HG02973 (cell line): Measurements from ENCODE around the gene FOXB2.
"Not testable (repeated sequence)": the region's sequence is repeated elsewhere in the genome, so short reads cannot be mapped to it uniquely, and the experiment has no call there.

Source experiments
- ATAC-seq: cut with Tn5 transposase; IDR thresholded peaks from one replicate; pipeline ENCODE4 v1.9.1; 2021; ENCODE audit warnings: moderate library complexity; ENCODE audit not compliant: unreplicated experiment

The FOXB2 gene

GRCh38 chr9:77016121-77016525 lies 3.3 kb upstream of the FOXB2 start:
- no peak for ATAC-seq

- no peak for ATAC-seq
These were observed 2.6 kb upstream of the FOXB2 start for GRCh38 chr9:77016526-77017504.

GRCh38 chr9:77017505-77017894 lies 2.0 kb upstream of the FOXB2 start:
- ATAC-seq, result no peak

- ATAC-seq, result no peak
These were observed 1.1 kb upstream of the FOXB2 start for GRCh38 chr9:77018058-77018968.

- no peak for ATAC-seq
These were observed 553 bp upstream of the FOXB2 start for GRCh38 chr9:77018969-77019235.

GRCh38 chr9:77019926-77020412 lies 514 bp downstream of the FOXB2 start:
- ATAC-seq, result no peak

GRCh38 chr9:77020413-77021290 lies 1.2 kb downstream of the FOXB2 start:
- ATAC-seq, result no peak

- no peak for ATAC-seq
These were observed 1.9 kb downstream of the FOXB2 start for GRCh38 chr9:77021291-77021894.

GRCh38 chr9:77021922-77022782 lies 2.7 kb downstream of the FOXB2 start:
- no peak for ATAC-seq

- no peak for ATAC-seq
These were observed 3.5 kb downstream of the FOXB2 start for GRCh38 chr9:77022783-77023440.

- no peak for ATAC-seq
These were observed 4.3 kb downstream of the FOXB2 start for GRCh38 chr9:77023726-77024125.

- no peak for ATAC-seq
These were observed 5.5 kb downstream of the FOXB2 start for GRCh38 chr9:77024776-77025545.

- no peak for ATAC-seq
These were observed 9.0 kb downstream of the FOXB2 start for GRCh38 chr9:77028478-77028877.

- ATAC-seq, result no peak
These were observed 10.6 kb downstream of the FOXB2 start for GRCh38 chr9:77030045-77030444.

- no peak for ATAC-seq
These were observed 19.0 kb downstream of the FOXB2 start for GRCh38 chr9:77038281-77039036.

- ATAC-seq, result no peak
These were observed 20.9 kb downstream of the FOXB2 start for GRCh38 chr9:77040340-77040739.

GRCh38 chr9:77043743-77044142 lies 24.3 kb downstream of the FOXB2 start:
- not testable (repeated sequence) for ATAC-seq
